HL-60 (cell line): ENCODE data around the gene CLSTN2.

Experiments used
- GABPA ChIP-seq: IDR thresholded peaks from 2 replicates; pipeline ENCODE4 v1.6.1; 2012; ENCODE audit warnings: low read depth
- POLR2AphosphoS5 ChIP-seq: IDR thresholded peaks from 2 replicates; pipeline ENCODE4 v1.6.1; 2012; ENCODE audit warnings: low read depth
- TF ChIP-seq, protein P1 (sequence below): IDR thresholded peaks from one replicate; pipeline ENCODE4 v1.5.1; 2011; ENCODE audit warnings: low read length, control low read depth, inconsistent platforms; ENCODE audit not compliant: insufficient read depth

DNA sequence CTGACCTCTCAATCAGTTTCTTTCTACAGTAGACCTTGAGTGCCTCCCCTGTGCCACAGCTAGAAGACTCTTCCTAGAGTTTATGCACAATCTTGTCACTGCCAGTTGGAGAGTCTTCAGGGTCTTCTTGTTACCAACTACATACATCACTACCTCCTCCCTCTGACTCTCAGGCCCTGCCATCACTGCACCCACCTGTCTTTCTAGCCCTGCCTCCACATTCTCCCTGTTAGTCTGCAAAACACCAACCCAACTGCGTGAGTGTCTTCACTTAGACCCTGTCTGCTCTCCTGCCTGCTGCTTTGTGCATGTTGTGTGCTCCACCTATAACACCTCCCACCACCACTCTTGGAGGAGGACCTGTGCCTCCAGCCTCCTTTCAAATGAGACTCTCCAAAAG lies 34.4 kb downstream of the CLSTN2 start:
- TF ChIP-seq POLR2AphosphoS5, result no peak
- TF ChIP-seq, protein P1, sequence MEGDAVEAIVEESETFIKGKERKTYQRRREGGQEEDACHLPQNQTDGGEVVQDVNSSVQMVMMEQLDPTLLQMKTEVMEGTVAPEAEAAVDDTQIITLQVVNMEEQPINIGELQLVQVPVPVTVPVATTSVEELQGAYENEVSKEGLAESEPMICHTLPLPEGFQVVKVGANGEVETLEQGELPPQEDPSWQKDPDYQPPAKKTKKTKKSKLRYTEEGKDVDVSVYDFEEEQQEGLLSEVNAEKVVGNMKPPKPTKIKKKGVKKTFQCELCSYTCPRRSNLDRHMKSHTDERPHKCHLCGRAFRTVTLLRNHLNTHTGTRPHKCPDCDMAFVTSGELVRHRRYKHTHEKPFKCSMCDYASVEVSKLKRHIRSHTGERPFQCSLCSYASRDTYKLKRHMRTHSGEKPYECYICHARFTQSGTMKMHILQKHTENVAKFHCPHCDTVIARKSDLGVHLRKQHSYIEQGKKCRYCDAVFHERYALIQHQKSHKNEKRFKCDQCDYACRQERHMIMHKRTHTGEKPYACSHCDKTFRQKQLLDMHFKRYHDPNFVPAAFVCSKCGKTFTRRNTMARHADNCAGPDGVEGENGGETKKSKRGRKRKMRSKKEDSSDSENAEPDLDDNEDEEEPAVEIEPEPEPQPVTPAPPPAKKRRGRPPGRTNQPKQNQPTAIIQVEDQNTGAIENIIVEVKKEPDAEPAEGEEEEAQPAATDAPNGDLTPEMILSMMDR, result no peak
- TF ChIP-seq GABPA, result no peak
